ENCODE results near the gene ASNS. TPM values are rescaled to one million over a fixed set of nuclear protein-coding genes. Genes with fewer than 3 reads are reported as not detected.
"Not testable (repeated sequence)": the region's sequence is repeated elsewhere in the genome, so short reads cannot be mapped to it uniquely, and the experiment has no call there.

ASNS gene
- total RNA-seq, 1 experiment from 2014 or later = 303 TPM

GRCh38 chr7:97851683-97852082, 20.5 kb downstream of the ASNS start:
- no peak overlapping the region for H3K27ac Mint-ChIP-seq (ENCODE audit: low read depth, unreplicated experiment)
- CTCF ChIA-PET = interaction anchor here (0.5 to 0.8 kb wide), 2 partner anchors 16 to 767 kb away, joined by 3 to 6 read pairs; no protein-coding TSS in a partner anchor
- TF ChIP-seq CTCF (IDR thresholded peaks at IDR 0.05; ENCODE audit: unreplicated experiment) = no peak
- no peak for DNase-seq (ENCODE audit: unreplicated experiment)
- no peaks in the 10 kb centered on the region for H3K9me3 Mint-ChIP-seq (ENCODE audit: unreplicated experiment)
- H3K4me3 Mint-ChIP-seq (ENCODE audit: unreplicated experiment) = no peak overlapping the region
- H3K27me3 Mint-ChIP-seq (ENCODE audit: insufficient read depth, unreplicated experiment) = no peaks in the 10 kb centered on the region
- H3K4me1 Mint-ChIP-seq (ENCODE audit: insufficient read depth, unreplicated experiment) = no peaks in the 10 kb centered on the region
- BruUV-seq (replicated peaks) = no TSS peak
- H3K36me3 Mint-ChIP-seq (ENCODE audit: insufficient read depth, unreplicated experiment) = peaks cover 60% of the 10 kb centered on the region
- POLR2A ChIA-PET = no interaction called here
- intact Hi-C loops (cut with micrococcal nuclease) = no loop called here

DNA sequence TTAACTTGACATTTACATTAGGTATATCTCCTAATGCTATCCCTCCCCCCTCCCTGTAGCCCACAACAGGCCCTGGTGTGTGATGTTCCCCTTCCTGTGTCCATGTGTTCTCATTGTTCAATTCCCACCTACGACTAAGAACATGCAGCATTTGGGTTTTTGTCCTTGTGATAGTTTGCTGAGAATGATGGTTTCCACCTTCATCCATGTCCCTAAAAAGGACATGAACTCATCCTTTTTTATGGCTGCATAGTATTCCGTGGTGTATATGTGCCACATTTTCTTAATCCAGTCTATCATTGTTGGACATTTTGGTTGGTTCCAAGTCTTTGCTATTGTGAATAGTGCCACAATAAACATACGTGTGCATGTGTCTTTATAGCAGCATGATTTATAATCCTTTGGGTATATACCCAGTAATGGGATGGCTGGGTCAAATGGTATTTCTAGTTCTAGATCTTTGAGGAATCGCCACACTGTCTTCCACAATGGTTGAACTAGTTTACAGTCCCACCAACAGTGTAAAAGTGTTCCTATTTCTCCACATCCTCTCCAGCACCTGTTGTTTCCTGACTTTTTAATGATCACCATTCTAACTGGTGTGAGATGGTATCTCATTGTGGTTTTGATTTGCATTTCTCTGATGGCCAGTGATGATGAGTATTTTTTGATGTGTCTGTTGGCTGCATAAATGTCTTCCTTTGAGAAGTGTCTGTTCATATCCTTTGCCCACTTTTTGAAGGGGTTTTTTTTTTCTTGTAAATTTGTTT, 21.8 kb downstream of the ASNS start:
- TSS peak; percentile 6 for BruUV-seq (replicated peaks)
- POLR2A ChIA-PET = not testable (repeated sequence)

GRCh38 chr7:97847791-97848190, 24.4 kb downstream of the ASNS start:
- H3K9me3 Mint-ChIP-seq (ENCODE audit: unreplicated experiment) = no peaks in the 10 kb centered on the region
- H3K4me1 Mint-ChIP-seq (ENCODE audit: insufficient read depth, unreplicated experiment) = no peaks in the 10 kb centered on the region
- ChIA-PET CTCF (interaction anchor here (0.6 to 6.6 kb wide), 13 partner anchors 9 to 1942 kb away, joined by 3 to 79 read pairs (median 3); partner anchors contain the start of gene SDHAF3), POLR2A (no interaction called here)
- no peak for DNase-seq (ENCODE audit: unreplicated experiment)
- no TSS peak for BruUV-seq (replicated peaks)
- H3K36me3 Mint-ChIP-seq (ENCODE audit: insufficient read depth, unreplicated experiment) = peaks cover 22% of the 10 kb centered on the region
- TF ChIP-seq CTCF (IDR thresholded peaks at IDR 0.05; ENCODE audit: unreplicated experiment) = no peak
- intact Hi-C loops (cut with micrococcal nuclease) = loop anchor here (5.0 kb wide), 1 partner anchor 170 kb away; no protein-coding TSS in a partner anchor
- no peak overlapping the region for H3K4me3 Mint-ChIP-seq (ENCODE audit: unreplicated experiment)
- no peaks in the 10 kb centered on the region for H3K27me3 Mint-ChIP-seq (ENCODE audit: insufficient read depth, unreplicated experiment)
- H3K27ac Mint-ChIP-seq (ENCODE audit: low read depth, unreplicated experiment) = no peak overlapping the region

More for the DNA sequence above, 21.8 kb downstream of the ASNS start:
- H3K9me3 Mint-ChIP-seq (ENCODE audit: unreplicated experiment); intact Hi-C loops (cut with micrococcal nuclease); CTCF ChIA-PET; DNase-seq (ENCODE audit: unreplicated experiment); H3K4me1 Mint-ChIP-seq (ENCODE audit: insufficient read depth, unreplicated experiment); H3K27ac Mint-ChIP-seq (ENCODE audit: low read depth, unreplicated experiment); H3K27me3 Mint-ChIP-seq (ENCODE audit: insufficient read depth, unreplicated experiment); H3K4me3 Mint-ChIP-seq (ENCODE audit: unreplicated experiment): not testable (repeated sequence)
- H3K36me3 Mint-ChIP-seq (ENCODE audit: insufficient read depth, unreplicated experiment) = peaks cover 47% of the 10 kb centered on the region

GRCh38 chr7:97846945-97847344, 25.3 kb downstream of the ASNS start:
- Mint-ChIP-seq H3K36me3 (ENCODE audit: insufficient read depth, unreplicated experiment) (peaks cover 14% of the 10 kb centered on the region), H3K27me3 (ENCODE audit: insufficient read depth, unreplicated experiment) (peaks cover 3% of the 10 kb centered on the region), H3K9me3 (ENCODE audit: unreplicated experiment) (no peaks in the 10 kb centered on the region), H3K4me3 (ENCODE audit: unreplicated experiment) (no peak overlapping the region), H3K4me1 (ENCODE audit: insufficient read depth, unreplicated experiment) (no peaks in the 10 kb centered on the region), H3K27ac (ENCODE audit: low read depth, unreplicated experiment) (no peak overlapping the region)
- no peak for TF ChIP-seq CTCF (IDR thresholded peaks at IDR 0.05; ENCODE audit: unreplicated experiment)
- BruUV-seq (replicated peaks) = no TSS peak
- POLR2A ChIA-PET = interaction anchor here (0.8 kb wide), 1 partner anchor 675 kb away, joined by 3 read pairs; no protein-coding TSS in a partner anchor
- DNase-seq (ENCODE audit: unreplicated experiment) = no peak
- intact Hi-C loops (cut with micrococcal nuclease) = loop anchor here (5.0 kb wide), 1 partner anchor 170 kb away; no protein-coding TSS in a partner anchor
- CTCF ChIA-PET = interaction anchor here (0.6 to 6.6 kb wide), 10 partner anchors 10 to 745 kb away, joined by 3 to 79 read pairs (median 4); partner anchors contain the start of gene SDHAF3
